Daoy (cell line): Measurements from ENCODE around the gene IRX1. TPM values are rescaled to one million over a fixed set of nuclear protein-coding genes. Genes with fewer than 3 reads are reported as not detected.

ENCODE experiments used
- DNase-seq: peaks from one replicate; pipeline ENCODE4 v3.0.0-alpha.2; 2015; ENCODE audit warnings: low read depth
- total RNA-seq: library from RNA; depleted of rRNA; stranded (reverse); fragments of >200 nt; shearing (Covaris generic); gene quantifications from 2 replicates; pipeline ENCODE4 v1.2.3, GENCODE V29; 2014; rRNA removed

The IRX1 gene
- total RNA-seq = 14.1 and 19.0 TPM in 2 replicates

DNA sequence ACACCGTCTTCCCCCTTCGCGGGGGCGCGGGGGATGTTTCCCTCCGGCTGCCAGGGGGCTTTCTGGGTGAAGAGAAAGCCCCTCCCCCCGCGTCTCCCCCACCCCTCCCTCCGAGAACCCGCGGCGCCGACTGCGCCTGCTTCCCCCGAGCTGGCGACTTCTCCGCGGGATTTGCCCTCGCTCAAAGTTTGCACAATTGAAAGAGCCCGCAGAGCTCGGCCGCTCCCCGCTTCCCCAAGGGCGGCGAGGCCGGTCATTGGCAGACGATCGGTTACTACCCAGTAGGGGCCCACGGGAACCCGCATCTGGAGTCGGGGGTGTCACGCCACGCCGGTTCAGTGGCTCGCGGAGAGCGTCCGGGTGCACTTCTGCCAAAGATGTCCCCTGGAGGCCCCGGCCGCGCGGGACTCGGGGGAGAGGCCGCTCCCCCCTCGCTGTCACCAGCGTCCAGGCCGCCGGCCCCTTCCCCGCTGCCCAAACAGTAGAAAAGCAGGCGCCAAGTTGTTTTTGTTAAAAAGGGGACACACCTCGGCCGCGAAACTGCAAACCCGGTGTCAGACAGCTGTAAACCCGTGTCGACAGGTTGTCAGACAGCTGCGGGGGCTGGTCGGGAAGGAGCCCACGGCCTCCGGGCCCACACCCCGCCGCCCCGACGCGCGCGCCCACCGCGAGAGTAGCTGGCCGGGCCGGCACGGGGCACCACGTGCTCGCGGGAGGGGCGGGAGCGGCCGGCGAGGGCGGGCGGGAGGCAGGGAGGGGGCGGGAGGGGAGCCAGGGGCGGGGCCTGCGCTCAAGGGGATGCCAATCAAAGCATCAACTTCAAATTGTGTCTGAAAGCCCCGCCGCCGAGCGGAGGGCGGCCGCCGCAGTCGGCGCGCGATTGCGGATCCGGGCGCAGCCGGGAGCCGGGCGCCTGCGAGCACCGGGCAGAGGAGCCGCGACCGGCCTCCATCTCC is at the start of gene IRX1:
Gene IRX1 (plus strand): TSS at position 827 of the 956 bp plus-strand sequence. CDS start 274 bp downstream, outside the sequence.
- peak; percentile 89 for DNase-seq

- no peak for DNase-seq
Measured at GRCh38 chr5:3546028-3546427, 49.6 kb upstream of the IRX1 start.

DNA sequence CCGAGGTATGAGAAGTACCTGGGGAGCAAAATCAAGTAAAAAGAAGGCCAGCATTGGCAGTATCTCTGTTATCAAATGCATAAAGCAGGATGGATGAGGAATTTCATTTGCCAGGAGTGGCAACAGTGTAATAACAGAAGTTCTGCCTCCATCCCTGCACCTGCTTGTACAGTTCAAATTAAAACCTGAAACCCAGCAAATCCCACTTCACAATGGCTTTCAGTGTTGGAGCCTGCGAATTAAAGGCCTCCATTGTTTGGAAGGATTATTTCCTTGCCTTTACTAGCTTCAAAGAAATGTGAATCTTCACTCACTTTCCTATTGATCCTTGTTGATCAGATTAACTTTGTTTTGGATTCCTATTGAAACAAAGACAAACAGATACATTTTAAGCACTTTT is 31.5 kb upstream of the IRX1 start:
- no peak for DNase-seq

DNA sequence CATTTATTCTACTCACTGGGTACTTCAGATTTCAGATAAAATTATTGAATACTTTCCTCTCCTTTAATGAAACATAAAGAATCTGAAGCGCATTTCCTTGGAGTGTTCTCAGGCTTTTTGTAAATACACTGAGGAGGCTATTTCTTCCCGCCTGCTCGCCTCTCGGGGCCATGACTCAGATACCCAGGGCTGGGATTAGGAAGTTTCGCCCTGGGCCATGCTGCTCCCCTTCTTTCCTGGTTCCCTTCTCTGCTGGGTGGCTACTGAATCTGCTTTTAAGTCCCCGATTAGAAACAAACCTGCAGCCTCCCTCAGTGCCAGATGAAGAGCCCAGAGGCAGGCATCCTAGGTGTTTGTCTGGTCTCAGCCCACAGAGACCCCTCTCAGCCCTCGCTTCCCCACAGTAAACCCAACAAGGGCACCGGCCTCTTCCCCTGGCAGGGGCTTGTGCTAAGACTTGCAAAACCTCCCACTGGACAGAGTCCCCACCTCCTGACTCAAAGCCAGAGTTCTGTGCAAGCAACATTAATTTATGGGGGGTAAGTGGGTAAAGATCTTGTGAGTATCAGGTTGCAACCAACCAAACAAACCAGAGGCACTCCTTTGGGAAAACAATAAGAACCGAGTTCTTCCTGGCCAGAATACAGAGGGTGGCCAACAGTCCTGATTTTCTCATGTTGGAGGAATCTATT is 30.7 kb upstream of the IRX1 start:
- peak; percentile 55 for DNase-seq

DNA sequence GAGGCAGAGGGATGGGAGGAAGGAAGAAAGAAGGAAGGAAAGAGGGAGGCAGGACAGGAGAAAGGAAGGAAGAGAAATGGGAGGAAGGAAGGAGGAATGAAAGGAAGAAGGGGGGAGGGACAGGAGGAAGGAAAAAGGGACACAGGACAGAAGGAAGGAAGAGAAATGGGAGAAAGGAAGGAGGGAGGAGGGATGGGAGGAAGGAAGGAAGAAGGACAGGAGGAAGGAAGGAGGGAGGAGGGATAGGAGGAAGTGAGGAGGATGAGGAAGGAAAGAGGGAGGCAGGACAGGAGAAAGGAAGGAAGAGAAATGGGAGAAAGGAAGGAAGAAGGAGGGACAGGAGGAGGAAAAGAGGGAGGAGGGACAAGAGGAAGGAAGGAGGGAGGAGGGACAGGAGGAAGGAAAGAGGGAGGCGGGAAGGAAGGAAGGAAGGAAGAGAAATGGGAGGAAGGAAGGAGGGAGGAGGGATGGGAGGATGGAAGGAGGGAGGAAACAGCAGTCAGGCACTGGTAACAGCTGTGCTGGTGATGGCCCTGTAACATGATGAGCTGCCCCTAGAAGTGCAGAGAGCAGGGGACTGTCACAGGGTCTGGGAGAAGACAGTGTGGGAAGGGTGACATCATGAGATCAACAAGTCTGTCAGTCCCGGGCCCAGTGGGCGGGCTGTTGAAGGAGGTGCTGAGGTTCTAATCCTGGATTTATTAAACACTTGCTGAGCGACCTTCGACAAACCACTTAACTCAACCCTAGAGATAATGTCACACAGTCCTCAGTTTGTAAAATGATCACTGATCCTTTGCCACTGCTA is 10.7 kb upstream of the IRX1 start:
- DNase-seq = no peak

GRCh38 chr5:3590161-3590966 is 5.3 kb upstream of the IRX1 start:
- DNase-seq = no peak

DNA sequence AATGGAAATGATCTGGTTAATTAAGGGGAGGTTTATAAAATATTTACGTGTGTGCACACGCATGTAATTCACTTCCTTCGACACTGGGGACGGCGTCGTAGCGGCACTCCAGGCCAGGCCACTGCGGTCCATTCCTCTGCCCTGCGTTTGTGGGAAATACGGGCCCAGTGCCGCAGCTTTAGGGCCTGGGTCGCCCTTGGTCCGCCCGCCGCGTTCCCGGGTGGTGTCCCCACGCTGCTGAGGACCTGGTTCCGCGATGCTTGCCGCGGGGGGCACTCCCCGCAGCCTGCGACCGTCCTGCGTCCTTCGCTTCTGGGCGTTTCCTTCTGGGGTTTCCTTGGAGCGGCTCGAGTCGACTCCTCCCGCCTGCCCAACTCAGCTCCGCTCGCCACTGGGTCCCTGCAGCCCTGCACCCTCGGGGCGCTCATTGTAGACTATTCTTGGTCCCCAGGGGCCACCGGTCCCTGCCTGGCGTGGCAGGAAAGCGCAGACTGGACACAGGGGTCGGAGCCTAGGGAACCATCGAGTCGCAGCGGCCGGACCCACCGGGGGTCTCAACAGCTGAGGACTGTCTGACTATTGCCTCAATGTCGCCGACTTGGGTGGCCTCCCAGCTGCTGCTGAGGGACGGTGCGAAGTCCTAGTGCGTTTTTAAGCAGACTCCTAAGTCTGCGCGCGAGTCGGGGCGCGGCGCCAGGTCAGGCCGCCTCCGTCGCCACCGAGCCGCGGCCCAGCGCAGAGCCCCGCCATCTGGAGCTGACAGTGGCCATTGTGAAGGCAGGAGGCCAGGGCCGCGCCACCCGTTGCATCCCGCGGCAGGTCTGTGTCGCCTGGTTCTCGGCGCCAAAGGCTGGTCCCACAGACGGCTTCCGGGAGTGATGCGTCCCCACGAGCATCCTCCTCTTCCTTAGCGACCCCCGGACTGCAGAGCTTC is 4.4 kb upstream of the IRX1 start:
- DNase-seq = peak; percentile 39

- peak; percentile 30 for DNase-seq
Measured at GRCh38 chr5:3592298-3592697, 3.3 kb upstream of the IRX1 start.

DNA sequence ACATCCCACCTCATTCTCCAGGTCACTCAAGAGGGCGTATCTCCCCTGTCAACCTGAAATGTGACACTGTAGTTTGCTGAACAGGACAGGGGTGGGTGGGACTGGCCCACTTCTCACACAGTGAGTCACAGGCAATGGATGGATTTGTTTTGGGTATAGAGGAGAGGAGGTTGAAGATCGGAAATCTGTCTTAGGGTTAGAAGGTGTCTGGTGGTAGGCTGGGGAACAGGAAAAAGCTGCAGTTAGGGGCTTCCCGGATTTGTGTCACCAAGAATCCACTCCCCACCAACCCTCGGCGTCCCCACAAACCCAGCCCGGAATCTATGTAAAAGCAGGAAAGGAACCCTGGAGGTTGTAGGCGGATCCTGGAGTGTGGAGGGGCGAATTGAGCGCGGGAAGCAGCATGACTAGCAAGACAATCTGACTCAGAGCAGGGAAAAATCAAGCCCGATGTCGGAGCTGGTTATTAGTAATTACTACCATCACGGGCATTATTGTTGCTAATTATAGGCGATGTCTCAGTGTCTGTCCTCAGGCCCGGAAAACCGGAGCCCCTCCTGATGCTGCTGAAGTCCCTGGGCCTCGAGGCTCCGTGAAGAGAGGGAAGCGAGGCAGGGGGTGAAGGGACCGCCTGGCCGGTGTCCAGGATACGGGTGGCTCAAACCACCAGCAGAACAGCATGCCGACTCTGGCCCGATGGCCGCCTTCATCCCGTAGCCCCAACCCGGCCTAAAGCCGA is 1.7 kb upstream of the IRX1 start:
- DNase-seq = peak; percentile 84

DNA sequence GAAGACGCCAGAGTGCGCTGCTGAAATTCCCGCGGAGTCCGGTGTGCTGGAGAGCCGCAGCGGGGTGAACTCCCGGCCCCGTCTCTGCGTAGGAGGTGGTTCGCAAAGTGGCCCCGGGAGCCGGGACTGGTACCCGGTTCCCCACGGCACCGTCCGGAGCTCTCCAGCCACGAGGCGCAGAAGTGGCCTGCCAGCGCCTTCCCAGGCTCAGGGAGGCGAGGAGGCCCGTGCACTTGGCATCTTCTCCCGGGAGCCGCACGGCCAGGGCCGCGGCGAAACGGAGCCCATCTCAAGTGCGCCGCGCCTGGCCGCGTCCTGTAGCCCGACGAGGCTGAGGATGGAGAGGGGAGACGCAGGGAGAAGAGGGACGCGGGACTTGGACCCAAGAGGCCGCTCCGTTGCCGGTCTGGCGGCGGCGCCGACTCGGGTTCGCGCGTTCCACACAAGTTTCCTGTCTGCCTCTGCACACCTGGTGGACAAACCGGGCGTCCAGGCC is 1.1 kb upstream of the IRX1 start:
- DNase-seq = peak; percentile 75

GRCh38 chr5:3596261-3596825 is 711 bp downstream of the IRX1 start:
- DNase-seq = peak; percentile 70

- no peak for DNase-seq
Measured at GRCh38 chr5:3596857-3597166, 1.2 kb downstream of the IRX1 start.

- DNase-seq = peak; percentile 41
Measured at GRCh38 chr5:3597167-3598007, 1.8 kb downstream of the IRX1 start.

GRCh38 chr5:3598207-3598606 is 2.6 kb downstream of the IRX1 start:
- DNase-seq = no peak

- peak; percentile 41 for DNase-seq
Measured at GRCh38 chr5:3598769-3599211, 3.2 kb downstream of the IRX1 start.

GRCh38 chr5:3599226-3600105 is 3.8 kb downstream of the IRX1 start:
- DNase-seq = peak; percentile 85
